Measurements from ENCODE around the gene GSG1.

- TF ChIP-seq CTCF (IDR thresholded peaks at IDR 0.05) (no peak), ZFX (IDR thresholded peaks at IDR 0.05; ENCODE audit: borderline replicate concordance) (no peak)
These were observed 36.1 kb downstream of the GSG1 start for GRCh38 chr12:13067322-13067721.

Data from 22Rv1 (cell line).